Breast epithelium (tissue), 3 donors: Measurements from ENCODE around the gene SAMD11.

Source experiments
- POLR2A ChIP-seq: fragments of 450-650 bp; IDR thresholded peaks from one replicate; pipeline ENCODE4 v1.6.1; 2016; ENCODE audit warnings: antibody characterized with exemption, mild to moderate bottlenecking, moderate library complexity
- POLR2AphosphoS5 ChIP-seq, 3 donors: sonication (generic); formaldehyde crosslinking; IDR thresholded peaks; one replicate each; pipeline ENCODE4 v1.6.1; 2017; ENCODE audit warnings: antibody characterized with exemption in 3 of 3
- TF ChIP-seq, protein P1 (sequence below), 3 donors: fragments of 450-650 bp; IDR thresholded peaks; one replicate each; pipeline ENCODE4 v1.5.1; 2016 to 2017; ENCODE audit warnings: antibody characterized with exemption in 3 of 3, mild to moderate bottlenecking in 3 of 3, moderate library complexity in 3 of 3

DNA sequence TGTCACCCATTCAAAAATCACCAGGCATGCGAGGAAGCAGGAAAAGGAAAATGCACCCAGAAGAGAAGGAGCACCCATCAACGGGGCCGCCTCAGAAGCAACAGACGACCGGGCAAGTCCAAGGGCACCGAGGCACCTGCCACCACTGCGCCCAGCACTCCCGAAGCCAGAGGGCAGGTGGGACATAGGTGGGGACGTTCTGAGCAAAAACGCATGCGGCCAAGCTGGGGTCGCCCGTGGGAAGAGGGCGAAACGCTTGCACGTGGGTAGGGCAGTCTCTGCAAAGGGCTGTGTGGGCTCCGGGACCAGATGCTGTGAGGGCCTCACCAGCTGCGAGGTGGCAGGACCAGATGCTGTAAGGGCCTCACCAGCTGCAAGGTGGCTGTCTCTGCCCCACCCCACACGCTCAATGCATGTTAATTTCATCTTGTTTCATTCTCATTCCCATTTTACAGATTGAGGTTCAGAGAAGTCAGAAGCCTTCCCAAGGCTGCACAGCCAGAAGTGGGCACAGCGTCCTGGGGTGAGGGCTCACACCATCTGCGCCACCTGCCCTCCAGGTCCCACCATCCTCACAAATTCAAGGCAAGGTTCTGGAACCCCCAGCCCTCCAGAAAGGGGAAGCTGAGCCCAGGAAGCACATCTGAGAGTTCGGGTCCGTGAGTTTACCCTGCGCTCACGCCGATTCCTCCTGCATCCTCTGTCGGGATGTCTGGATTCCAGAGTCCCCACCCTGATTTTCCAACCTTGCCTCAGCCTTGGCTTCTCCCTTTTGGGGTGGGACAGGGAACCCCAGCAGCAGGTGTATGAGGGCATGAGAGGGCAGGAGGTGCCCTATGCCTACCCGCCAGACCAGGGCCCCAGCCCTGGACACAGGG is 8.2 kb upstream of the SAMD11 start:
- TF ChIP-seq, protein P1, sequence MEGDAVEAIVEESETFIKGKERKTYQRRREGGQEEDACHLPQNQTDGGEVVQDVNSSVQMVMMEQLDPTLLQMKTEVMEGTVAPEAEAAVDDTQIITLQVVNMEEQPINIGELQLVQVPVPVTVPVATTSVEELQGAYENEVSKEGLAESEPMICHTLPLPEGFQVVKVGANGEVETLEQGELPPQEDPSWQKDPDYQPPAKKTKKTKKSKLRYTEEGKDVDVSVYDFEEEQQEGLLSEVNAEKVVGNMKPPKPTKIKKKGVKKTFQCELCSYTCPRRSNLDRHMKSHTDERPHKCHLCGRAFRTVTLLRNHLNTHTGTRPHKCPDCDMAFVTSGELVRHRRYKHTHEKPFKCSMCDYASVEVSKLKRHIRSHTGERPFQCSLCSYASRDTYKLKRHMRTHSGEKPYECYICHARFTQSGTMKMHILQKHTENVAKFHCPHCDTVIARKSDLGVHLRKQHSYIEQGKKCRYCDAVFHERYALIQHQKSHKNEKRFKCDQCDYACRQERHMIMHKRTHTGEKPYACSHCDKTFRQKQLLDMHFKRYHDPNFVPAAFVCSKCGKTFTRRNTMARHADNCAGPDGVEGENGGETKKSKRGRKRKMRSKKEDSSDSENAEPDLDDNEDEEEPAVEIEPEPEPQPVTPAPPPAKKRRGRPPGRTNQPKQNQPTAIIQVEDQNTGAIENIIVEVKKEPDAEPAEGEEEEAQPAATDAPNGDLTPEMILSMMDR (IDR thresholded peaks at IDR 0.05) = no peak
- no peak for TF ChIP-seq POLR2A
- TF ChIP-seq POLR2AphosphoS5 (IDR thresholded peaks at IDR 0.05) = no peak
